Measurements from ENCODE around the gene TUBA8.
"Not testable (repeated sequence)": the region's sequence is repeated elsewhere in the genome, so short reads cannot be mapped to it uniquely, and the experiment has no call there.

Gene TUBA8

GRCh38 chr22:18110194-18110953 lies at the start of gene TUBA8:
TUBA8 (plus strand) TSS chr22:18110809; CDS start chr22:18110866, 57 bp downstream.
- peak in 17 of 51 donors; percentile 16 to 74 (median 43) for DNase-seq

GRCh38 chr22:18062421-18062820 lies 48.2 kb upstream of the TUBA8 start:
- no peak for DNase-seq

GRCh38 chr22:18063306-18063705 lies 47.3 kb upstream of the TUBA8 start:
- no peak for DNase-seq

- DNase-seq = not testable (repeated sequence)
Observed at GRCh38 chr22:18063715-18064114, 46.9 kb upstream of the TUBA8 start.

- DNase-seq = no peak
Observed at GRCh38 chr22:18064636-18065035, 46.0 kb upstream of the TUBA8 start.

GRCh38 chr22:18065256-18065655 lies 45.4 kb upstream of the TUBA8 start:
- DNase-seq = no peak

DNA sequence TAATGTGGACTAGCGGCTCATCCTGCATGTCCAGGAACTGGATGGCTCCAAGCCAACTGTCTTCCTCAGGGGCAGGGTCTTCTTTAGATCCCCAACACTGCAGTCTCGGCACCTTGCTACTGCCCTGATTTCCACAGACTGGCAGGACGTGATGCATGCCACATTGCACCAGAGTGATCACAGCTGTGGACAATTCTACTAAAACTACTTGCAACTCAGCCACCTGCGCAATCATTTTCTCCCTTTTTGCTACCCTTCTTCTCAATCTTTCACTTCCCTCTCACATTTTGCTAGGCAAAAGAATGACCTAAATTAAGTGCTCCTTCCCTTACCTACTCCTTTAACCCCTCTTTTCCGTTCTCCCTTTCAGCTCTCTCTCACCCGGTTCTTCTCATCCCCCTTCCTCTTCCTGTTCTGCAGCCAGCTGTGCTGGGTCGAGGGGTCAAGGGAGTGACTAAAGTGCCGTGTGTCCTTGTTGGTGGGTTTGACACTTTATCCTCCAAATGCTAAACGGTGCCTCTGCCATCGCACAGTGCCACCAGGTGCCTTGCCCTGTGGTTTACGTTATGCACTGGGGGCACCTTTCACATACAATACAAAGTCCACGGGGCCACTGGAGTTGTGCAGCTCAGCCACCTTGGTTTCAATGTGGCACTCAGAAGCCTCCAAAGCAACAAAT lies 44.3 kb upstream of the TUBA8 start:
- DNase-seq = no peak

DNA sequence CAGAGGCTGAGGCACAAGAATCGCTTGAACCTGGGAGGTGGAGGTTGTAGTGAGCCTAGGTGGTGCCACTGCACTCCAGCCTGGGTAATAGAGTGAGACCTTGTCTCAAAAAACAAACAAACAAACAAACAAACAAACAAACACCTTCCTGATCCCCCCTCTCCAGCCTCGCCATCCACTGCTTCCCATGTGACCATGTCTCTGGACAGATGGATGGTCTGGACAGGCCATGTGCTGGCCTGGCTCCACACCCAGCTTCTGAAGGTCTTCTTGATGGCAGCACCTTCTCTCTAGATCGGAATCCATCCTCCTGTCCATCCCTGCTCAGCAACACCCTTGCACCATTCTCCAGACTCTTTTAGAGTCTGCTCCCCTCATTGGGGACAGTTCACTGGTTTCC lies 43.5 kb upstream of the TUBA8 start:
- no peak for DNase-seq

GRCh38 chr22:18067548-18068341 lies 42.9 kb upstream of the TUBA8 start:
- DNase-seq = no peak

- DNase-seq = no peak
Observed at GRCh38 chr22:18068381-18068988, 42.1 kb upstream of the TUBA8 start.

DNA sequence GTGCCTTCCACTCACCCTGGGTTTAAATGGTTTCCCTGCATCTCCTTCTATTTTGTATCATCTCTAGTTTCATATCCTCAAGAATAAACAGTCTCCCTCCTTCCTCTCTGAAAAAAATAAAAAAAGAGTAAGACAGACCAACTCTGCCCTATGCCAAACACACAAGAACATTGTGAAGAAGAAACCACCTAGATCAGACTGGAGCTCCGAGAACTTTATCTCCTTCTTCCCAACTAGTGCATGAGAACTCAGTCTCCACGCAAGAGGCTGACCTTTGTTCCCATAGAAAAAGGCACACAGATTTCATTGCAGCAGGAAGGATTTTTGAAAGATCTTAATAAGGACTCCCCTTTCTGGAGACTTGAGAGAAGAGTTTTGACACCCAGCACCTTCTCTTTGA lies 41.6 kb upstream of the TUBA8 start:
- no peak for DNase-seq

DNA sequence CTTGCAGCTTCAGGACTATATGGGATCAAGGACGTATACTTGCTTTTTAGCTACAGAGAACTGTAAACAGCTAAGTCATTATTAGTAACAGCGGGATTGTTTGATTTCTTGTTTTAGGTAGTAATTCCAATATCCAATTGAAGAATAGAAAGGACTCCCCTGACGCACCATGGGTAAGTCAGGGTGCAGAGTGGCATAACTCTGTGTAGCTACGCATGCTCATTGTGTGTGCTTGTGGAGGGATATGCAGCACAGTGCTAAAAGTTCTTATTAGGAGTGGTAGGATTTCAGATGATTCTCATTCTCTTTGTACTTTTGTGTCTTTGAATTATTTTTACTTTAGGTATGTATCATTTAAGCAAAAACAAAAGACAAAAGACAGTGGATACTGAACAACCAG lies 40.6 kb upstream of the TUBA8 start:
- no peak for DNase-seq

DNA sequence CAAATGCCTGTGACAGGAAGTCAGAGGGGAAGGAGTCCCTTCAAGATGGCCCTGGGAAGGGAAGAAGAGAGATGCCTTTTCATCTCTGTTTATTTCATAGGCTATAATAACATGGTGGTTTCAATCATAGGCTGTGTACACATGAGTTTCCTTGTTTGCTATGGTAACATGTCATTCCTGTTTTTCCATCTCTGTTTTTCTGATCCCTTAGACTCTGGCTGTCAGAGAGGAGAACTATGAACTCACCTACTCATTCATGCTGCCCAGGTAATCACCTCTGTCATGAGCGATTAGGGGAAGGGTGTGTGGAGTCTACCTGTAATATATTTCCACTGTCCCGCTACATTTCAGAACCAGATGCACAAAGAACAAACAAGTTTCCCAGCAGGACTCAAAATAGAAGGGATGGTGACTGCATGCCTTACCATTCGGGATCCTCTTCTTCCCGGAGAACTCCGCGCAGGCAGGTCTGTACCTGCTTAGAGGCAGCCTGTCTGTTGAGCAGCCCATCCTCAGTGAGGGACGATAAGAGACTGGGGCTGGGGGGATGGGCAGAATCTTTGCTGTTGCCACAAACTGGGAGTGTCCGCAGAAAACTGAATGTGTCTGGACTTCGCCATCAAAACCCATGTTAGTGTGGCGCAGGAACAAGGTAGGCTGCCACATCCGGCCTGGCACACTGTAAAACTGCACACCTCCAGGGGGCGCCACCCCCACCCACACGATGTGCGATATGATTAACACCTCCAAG lies 39.9 kb upstream of the TUBA8 start:
- DNase-seq = no peak

DNA sequence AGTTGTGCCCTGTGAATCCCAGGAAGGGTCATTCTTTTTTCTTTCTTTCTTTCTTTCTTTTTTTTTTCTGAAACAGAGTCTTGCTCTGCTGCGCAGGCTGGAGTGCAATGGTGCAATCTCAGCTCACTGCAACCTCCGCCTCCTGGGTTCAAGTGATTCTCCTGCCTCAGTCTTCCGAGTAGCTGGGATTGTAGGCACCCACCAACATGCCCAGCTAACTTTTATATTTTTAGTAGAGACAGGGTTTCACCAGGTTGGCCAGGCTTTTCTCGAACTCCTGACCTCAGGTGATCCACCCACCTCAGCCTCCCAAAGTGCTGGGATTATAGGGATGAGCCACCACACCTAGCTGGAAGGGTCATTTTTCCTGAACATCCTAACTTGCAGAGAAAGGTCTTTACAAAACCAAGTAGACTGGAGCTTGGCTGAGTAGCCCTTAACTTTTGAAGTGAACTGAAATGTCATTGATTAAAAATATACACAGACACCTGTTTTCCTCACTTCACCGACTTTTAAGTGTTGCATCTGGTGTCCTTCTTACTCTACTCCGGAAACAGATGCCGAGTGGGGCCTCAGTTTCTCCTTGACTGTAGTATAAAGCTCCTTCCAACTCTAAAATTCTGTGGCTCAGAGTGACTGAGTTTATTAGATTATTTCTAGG lies 39.2 kb upstream of the TUBA8 start:
- not testable (repeated sequence) for DNase-seq

DNA sequence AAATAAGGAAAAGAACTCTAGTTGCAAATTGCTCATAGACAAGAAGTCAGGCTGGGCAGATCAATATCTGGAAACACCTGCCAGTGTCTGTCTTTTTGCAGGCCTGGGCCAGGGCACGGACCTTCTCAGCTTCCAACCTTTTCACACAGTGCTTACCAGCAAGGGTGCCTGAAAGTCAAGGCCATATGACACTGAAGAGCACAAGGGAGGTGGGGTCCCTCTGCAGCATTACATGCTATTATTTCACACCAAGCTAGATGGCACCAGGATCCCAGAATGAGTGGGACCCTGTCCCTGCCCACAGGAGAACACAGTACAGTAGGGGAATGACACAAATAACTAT lies 38.7 kb upstream of the TUBA8 start:
- DNase-seq = no peak

- DNase-seq = no peak
Observed at GRCh38 chr22:18073467-18073866, 37.1 kb upstream of the TUBA8 start.

DNA sequence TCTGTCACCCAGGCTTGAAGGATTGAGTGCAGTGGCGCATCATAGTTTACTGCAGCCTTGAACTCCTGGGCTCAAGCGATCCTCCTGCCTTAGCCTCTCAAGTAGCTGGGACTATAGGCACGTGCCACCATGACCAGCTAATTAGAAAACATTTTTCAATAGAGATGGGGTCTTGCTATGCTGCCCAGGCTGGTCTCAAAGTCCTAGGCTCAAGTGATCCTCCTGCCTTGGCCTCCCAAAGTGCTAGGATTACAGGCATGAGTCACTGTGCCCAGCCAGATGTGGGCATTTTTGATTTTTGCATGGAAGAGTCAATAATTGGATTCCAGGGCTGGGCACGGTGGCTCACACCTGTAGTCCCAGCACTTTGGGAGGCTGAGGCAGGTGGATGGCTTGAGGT lies 36.7 kb upstream of the TUBA8 start:
- DNase-seq = not testable (repeated sequence)

DNA sequence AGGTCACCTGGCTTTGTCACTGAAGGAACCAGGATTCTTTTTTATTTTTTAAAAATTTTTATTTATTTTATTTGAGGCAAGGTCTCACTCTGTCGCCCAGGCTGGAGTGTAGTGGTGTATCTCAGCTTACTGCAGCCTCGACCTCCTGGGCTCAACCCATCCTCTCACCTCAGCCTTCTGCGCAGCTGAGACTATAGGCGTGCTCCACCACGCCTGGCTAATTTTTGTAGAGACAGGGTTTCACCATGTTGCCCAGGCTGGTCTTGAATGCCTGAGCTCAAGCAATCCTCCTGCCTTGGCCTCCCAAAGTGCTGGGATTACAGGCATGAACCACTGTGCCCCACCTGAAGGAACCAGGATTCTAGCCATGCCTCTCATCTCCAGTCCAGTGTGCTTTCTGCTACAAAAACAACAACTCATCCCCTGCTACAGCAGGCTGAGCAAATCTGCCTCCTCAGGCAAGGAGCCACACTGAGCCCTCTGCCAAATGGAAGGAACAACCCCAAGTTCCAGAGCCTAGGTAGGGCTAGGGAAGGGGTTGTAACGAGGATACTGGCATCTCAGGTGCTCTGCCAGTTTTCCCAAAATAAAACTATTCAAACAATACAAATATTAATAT lies 35.4 kb upstream of the TUBA8 start:
- DNase-seq = peak in 1 of 51 donors; percentile 41

GRCh38 chr22:18075720-18076497 lies 34.7 kb upstream of the TUBA8 start:
- peak in 37 of 51 donors; percentile 5 to 91 (median 40) for DNase-seq

Measured in hypothalamus (tissue), 51 donors.